IMR-90 (cell line): Measurements from ENCODE around the gene ERC2. TPM values are rescaled to one million over a fixed set of nuclear protein-coding genes. Genes with fewer than 3 reads are reported as not detected.

Experiments
- ATAC-seq: fragments of 200-7000 bp; cut with Tn5 transposase; 2 replicates; pipeline ENCODE4 v1.9.1; 2020; ENCODE audit warnings: low read depth, mild to moderate bottlenecking, moderate library complexity
- BruUV-seq: library from RNA; stranded (reverse); fragments of 400-500 nt; replicated peaks from 2 replicates; lab custom pipeline; 2021; lab: Mats Ljungman, UMichigan
- CTCF ChIA-PET: fragments of 300-600 bp; formaldehyde crosslinking; extraction: SDS; loops from one replicate; lab custom pipeline; 2021; ENCODE audit warnings: antibody characterized with exemption; lab: Yijun Ruan, JAX
- POLR2A ChIA-PET: fragments of 300-600 bp; sonication (Branson Sonifier 250); formaldehyde crosslinking; loops from one replicate; lab custom pipeline; 2022; ENCODE audit warnings: antibody characterized with exemption; ENCODE audit not compliant: unreplicated experiment; lab: Charles Lee
- DNase-seq: peaks from one replicate; pipeline ENCODE4 v3.0.0; 2013
- H2AFZ ChIP-seq: replicated peaks from 2 replicates; pipeline ENCODE3; 2013; ENCODE audit warnings: low read length, mild to moderate bottlenecking; ENCODE audit not compliant: poor library complexity
- H2AK5ac ChIP-seq: 2 replicates; pipeline ENCODE4 v1.6.1; 2013; ENCODE audit warnings: low read depth, low read length, inconsistent platforms
- H2AK9ac ChIP-seq: replicated peaks from 2 replicates; pipeline ENCODE3; 2013; ENCODE audit warnings: mild to moderate bottlenecking, low read depth, low read length, moderate library complexity; ENCODE audit not compliant: poor library complexity
- H2BK120ac ChIP-seq: 2 replicates; pipeline ENCODE4 v1.6.1; 2013; ENCODE audit warnings: low read depth, low read length, inconsistent platforms
- H2BK15ac ChIP-seq: 3 replicates; pipeline ENCODE4 v1.6.1; 2013; ENCODE audit warnings: low read depth, low read length, inconsistent platforms
- H2BK20ac ChIP-seq: 2 replicates; pipeline ENCODE4 v1.6.1; 2013; ENCODE audit warnings: low read depth, mild to moderate bottlenecking, inconsistent platforms, low read length, moderate library complexity
- H2BK5ac ChIP-seq: 2 replicates; pipeline ENCODE4 v1.6.1; 2013; ENCODE audit warnings: mild to moderate bottlenecking, low read depth, low read length, inconsistent platforms; ENCODE audit not compliant: poor library complexity, severe bottlenecking
- H3K14ac ChIP-seq: replicated peaks from 2 replicates; pipeline ENCODE4 v1.6.1; 2013; ENCODE audit warnings: low read depth, low read length, inconsistent platforms
- H3K18ac ChIP-seq: 2 replicates; pipeline ENCODE4 v1.6.1; 2013; ENCODE audit warnings: low read depth, low read length, control low read depth
- H3K23ac ChIP-seq: 2 replicates; pipeline ENCODE4 v1.6.1; 2013; ENCODE audit warnings: low read depth, low read length, inconsistent platforms
- H3K27ac ChIP-seq: 2 replicates; pipeline ENCODE4 v1.5.1; 2013; ENCODE audit warnings: mild to moderate bottlenecking, control low read depth, low read length; ENCODE audit not compliant: insufficient read depth
- H3K27me3 ChIP-seq: 2 replicates; pipeline ENCODE4 v1.6.1; 2013; ENCODE audit warnings: low read length; ENCODE audit not compliant: control insufficient read depth, insufficient read depth
- H3K36me3 ChIP-seq: 2 replicates; pipeline ENCODE4 v1.6.1; 2013; ENCODE audit warnings: low read length, mixed read lengths; ENCODE audit not compliant: control insufficient read depth, insufficient read depth
- H3K4ac ChIP-seq: 2 replicates; pipeline ENCODE4 v1.6.1; 2013; ENCODE audit warnings: low read depth, low read length, inconsistent platforms
- H3K4me1 ChIP-seq: 2 replicates; pipeline ENCODE4 v1.6.1; 2013; ENCODE audit warnings: low read length, mixed read lengths; ENCODE audit not compliant: control insufficient read depth, insufficient read depth
- H3K4me2 ChIP-seq: 2 replicates; pipeline ENCODE4 v1.6.1; 2013; ENCODE audit warnings: low read depth, mild to moderate bottlenecking, control low read depth, low read length, moderate library complexity
- H3K4me3 ChIP-seq: 2 replicates; pipeline ENCODE4 v1.5.1; 2013; ENCODE audit warnings: low read depth, mild to moderate bottlenecking, control low read depth, low read length, moderate library complexity; ENCODE audit not compliant: insufficient read depth
- H3K56ac ChIP-seq: 2 replicates; pipeline ENCODE4 v1.6.1; 2013; ENCODE audit warnings: low read length, inconsistent platforms; ENCODE audit not compliant: insufficient read depth; ENCODE audit errors: extremely low read depth
- H3K79me1 ChIP-seq, 2 experiments: 2 replicates each; pipeline ENCODE4 v1.6.1; 2013; ENCODE audit warnings: low read length in 2 of 2, inconsistent platforms in 1 of 2, low read depth in 1 of 2
- H3K9ac ChIP-seq: 2 replicates; pipeline ENCODE4 v1.6.1; 2013; ENCODE audit warnings: low read depth, low read length, control low read depth
- H3K9me1 ChIP-seq: 2 replicates; pipeline ENCODE4 v1.6.1; 2013; ENCODE audit warnings: low read length, inconsistent platforms; ENCODE audit not compliant: insufficient read depth
- H3K9me3 ChIP-seq: 2 replicates; pipeline ENCODE4 v1.6.1; 2013; ENCODE audit warnings: low read length; ENCODE audit not compliant: control insufficient read depth, insufficient read depth
- H4K20me1 ChIP-seq: 2 replicates; pipeline ENCODE4 v1.6.1; 2013; ENCODE audit warnings: low read length, inconsistent platforms; ENCODE audit not compliant: insufficient read depth
- H4K5ac ChIP-seq: 2 replicates; pipeline ENCODE4 v1.6.1; 2013; ENCODE audit warnings: mild to moderate bottlenecking, low read depth, low read length, control low read depth
- H4K8ac ChIP-seq, 2 experiments: 2 replicates each; pipeline ENCODE4 v1.6.1; 2013; ENCODE audit warnings: low read depth in 2 of 2, low read length in 2 of 2, control low read depth in 1 of 2, inconsistent platforms in 1 of 2
- H4K91ac ChIP-seq: 2 replicates; pipeline ENCODE4 v1.6.1; 2013; ENCODE audit warnings: low read depth, low read length, inconsistent platforms; ENCODE audit not compliant: insufficient read depth
- BHLHE40 ChIP-seq: fragments of 150-350 bp; IDR thresholded peaks from 2 replicates; pipeline ENCODE4 v1.6.1; 2016; ENCODE audit warnings: mild to moderate bottlenecking, low read depth, low read length
- CEBPB ChIP-seq: IDR thresholded peaks from 2 replicates; pipeline ENCODE4 v1.6.1; 2012; ENCODE audit warnings: low read depth, low read length, improper control_type of control experiment
- CHD1 ChIP-seq: IDR thresholded peaks from 2 replicates; pipeline ENCODE4 v1.6.1; 2012; ENCODE audit warnings: low read depth, low read length, improper control_type of control experiment
- FOS ChIP-seq: fragments of 150-350 bp; IDR thresholded peaks from 2 replicates; pipeline ENCODE4 v1.6.1; 2016; ENCODE audit warnings: low read depth, low read length
- MAFK ChIP-seq: IDR thresholded peaks from 2 replicates; pipeline ENCODE4 v1.6.1; 2012; ENCODE audit warnings: low read depth, low read length, improper control_type of control experiment
- MAZ ChIP-seq: IDR thresholded peaks from 2 replicates; pipeline ENCODE4 v1.6.1; 2012; ENCODE audit warnings: low read depth, mild to moderate bottlenecking, low read length, improper control_type of control experiment, moderate library complexity, borderline replicate concordance
- MXI1 ChIP-seq: IDR thresholded peaks from 2 replicates; pipeline ENCODE4 v1.6.1; 2012; ENCODE audit warnings: low read depth, mild to moderate bottlenecking, low read length, moderate library complexity, borderline replicate concordance
- NFE2L2 ChIP-seq: fragments of 150-350 bp; IDR thresholded peaks from 2 replicates; pipeline ENCODE4 v1.6.1; 2016; ENCODE audit warnings: low read depth, mild to moderate bottlenecking, low read length
- POLR2A ChIP-seq: IDR thresholded peaks from 2 replicates; pipeline ENCODE4 v1.6.1; 2012; ENCODE audit warnings: mild to moderate bottlenecking, low read depth, low read length
- RAD21 ChIP-seq: IDR thresholded peaks from 2 replicates; pipeline ENCODE4 v1.6.1; 2012; ENCODE audit warnings: low read length, improper control_type of control experiment
- RCOR1 ChIP-seq: IDR thresholded peaks from 2 replicates; pipeline ENCODE4 v1.6.1; 2012; ENCODE audit warnings: mild to moderate bottlenecking, low read length, improper control_type of control experiment; ENCODE audit not compliant: insufficient replicate concordance
- SMC3 ChIP-seq: fragments of 150-350 bp; IDR thresholded peaks from 2 replicates; pipeline ENCODE4 v1.6.1; 2016; ENCODE audit warnings: low read depth, mild to moderate bottlenecking, antibody characterized with exemption, low read length, moderate library complexity
- WGBS, 2 experiments: methylation state at CpG; one replicate each; pipeline versions ENCODE4 v1.1.5 to v1.1.7; 2013; ENCODE audit warnings: missing lambda C conversion rate in 2 of 2; ENCODE audit not compliant: insufficient read length in 1 of 2; ENCODE audit errors: extremely low coverage in 2 of 2; 5-methylcytosine and 5-hydroxymethylcytosine counted together
- dilution Hi-C: fragments of 300-500 bp; cut with HindIII; formaldehyde crosslinking; loops from one replicate; pipeline ENCODE4 v1.14.3; 2018; ENCODE audit warnings: low sequenced_read_pairs; ENCODE audit not compliant: unreplicated experiment
- in situ Hi-C: fragments of 300-500 bp; cut with MboI; formaldehyde crosslinking; loops from 3 replicates; pipeline ENCODE4 v1.14.3; 2019; ENCODE audit warnings: low sequenced_read_pairs, inconsistent platforms, mixed read lengths
- intact Hi-C: fragments of 100-400 bp; cut with micrococcal nuclease; formaldehyde crosslinking; loops from 2 replicates; pipeline ENCODE4 v1.10.0; 2022
- polyA plus RNA-seq, 3 experiments: library from polyadenylated mRNA; depleted of rRNA; stranded (reverse); fragments of >200 nt; gene quantifications; 2 replicates each; pipeline ENCODE4 v1.2.3, GENCODE V29; 2012; ENCODE audit warnings: low replicate concordance in 1 of 3
- total RNA-seq: library from RNA; depleted of rRNA; stranded (reverse); fragments of >200 nt; gene quantifications from 2 replicates; pipeline ENCODE4 v1.2.3, GENCODE V29; 2012
- TF ChIP-seq, protein P1 (sequence below): fragments of 150-350 bp; IDR thresholded peaks from 2 replicates; pipeline ENCODE4 v1.6.1; 2017; ENCODE audit warnings: mild to moderate bottlenecking, antibody characterized with exemption, low read length, low read depth
- TF ChIP-seq, protein P2 (sequence below): conservative IDR thresholded peaks from 2 replicates; pipeline ENCODE4 v1.5.1; 2012; ENCODE audit warnings: mild to moderate bottlenecking, low read depth, low read length, improper control_type of control experiment
- TF ChIP-seq, protein P3 (sequence below): fragments of 150-350 bp; IDR thresholded peaks from 2 replicates; pipeline ENCODE4 v1.6.1; 2016; ENCODE audit warnings: low read depth, mild to moderate bottlenecking, low read length, moderate library complexity, borderline replicate concordance

Gene ERC2
- total and polyA plus RNA-seq, 2 of the 4 experiments (the other 2 are of a cell fraction) = 0.17 to 0.18 TPM

DNA sequence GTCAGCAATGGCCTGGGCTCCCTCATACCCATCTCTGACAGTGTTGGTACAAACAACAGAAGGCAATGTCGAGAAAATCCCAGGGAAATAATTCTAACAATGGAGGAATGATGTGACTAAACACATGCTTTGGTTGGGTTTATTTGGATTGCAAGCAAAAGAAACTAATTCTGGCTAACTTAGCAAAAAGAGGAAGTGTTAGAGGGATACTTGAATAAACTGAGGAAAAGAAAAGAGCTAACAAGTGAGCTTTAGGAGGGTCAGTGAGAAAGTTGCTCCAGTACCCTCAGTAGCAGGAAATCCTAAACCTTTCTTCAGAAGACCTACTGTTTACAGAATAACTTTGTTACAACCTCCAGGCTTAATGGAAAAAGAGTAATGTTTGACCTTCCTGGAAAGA, 716.5 kb downstream of the ERC2 start:
- TF ChIP-seq RAD21 = no peak
- TF ChIP-seq, protein P1, sequence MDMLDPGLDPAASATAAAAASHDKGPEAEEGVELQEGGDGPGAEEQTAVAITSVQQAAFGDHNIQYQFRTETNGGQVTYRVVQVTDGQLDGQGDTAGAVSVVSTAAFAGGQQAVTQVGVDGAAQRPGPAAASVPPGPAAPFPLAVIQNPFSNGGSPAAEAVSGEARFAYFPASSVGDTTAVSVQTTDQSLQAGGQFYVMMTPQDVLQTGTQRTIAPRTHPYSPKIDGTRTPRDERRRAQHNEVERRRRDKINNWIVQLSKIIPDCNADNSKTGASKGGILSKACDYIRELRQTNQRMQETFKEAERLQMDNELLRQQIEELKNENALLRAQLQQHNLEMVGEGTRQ = no peak
- no peak for TF ChIP-seq FOS
- TF ChIP-seq MAZ = no peak
- no peak for TF ChIP-seq RCOR1
- no peak for TF ChIP-seq CHD1
- TF ChIP-seq, protein P2, sequence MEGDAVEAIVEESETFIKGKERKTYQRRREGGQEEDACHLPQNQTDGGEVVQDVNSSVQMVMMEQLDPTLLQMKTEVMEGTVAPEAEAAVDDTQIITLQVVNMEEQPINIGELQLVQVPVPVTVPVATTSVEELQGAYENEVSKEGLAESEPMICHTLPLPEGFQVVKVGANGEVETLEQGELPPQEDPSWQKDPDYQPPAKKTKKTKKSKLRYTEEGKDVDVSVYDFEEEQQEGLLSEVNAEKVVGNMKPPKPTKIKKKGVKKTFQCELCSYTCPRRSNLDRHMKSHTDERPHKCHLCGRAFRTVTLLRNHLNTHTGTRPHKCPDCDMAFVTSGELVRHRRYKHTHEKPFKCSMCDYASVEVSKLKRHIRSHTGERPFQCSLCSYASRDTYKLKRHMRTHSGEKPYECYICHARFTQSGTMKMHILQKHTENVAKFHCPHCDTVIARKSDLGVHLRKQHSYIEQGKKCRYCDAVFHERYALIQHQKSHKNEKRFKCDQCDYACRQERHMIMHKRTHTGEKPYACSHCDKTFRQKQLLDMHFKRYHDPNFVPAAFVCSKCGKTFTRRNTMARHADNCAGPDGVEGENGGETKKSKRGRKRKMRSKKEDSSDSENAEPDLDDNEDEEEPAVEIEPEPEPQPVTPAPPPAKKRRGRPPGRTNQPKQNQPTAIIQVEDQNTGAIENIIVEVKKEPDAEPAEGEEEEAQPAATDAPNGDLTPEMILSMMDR = no peak
- no peak for TF ChIP-seq CEBPB
- TF ChIP-seq SMC3 = no peak
- no peak for TF ChIP-seq MAFK
- TF ChIP-seq POLR2A = no peak
- no peak for TF ChIP-seq MXI1
- TF ChIP-seq, protein P3, sequence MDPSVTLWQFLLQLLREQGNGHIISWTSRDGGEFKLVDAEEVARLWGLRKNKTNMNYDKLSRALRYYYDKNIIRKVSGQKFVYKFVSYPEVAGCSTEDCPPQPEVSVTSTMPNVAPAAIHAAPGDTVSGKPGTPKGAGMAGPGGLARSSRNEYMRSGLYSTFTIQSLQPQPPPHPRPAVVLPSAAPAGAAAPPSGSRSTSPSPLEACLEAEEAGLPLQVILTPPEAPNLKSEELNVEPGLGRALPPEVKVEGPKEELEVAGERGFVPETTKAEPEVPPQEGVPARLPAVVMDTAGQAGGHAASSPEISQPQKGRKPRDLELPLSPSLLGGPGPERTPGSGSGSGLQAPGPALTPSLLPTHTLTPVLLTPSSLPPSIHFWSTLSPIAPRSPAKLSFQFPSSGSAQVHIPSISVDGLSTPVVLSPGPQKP = no peak
- no peak for TF ChIP-seq BHLHE40
- no peak for TF ChIP-seq NFE2L2
- CTCF ChIA-PET = no interaction called here
- intact Hi-C loops (no loop called here), in situ Hi-C loops (no loop called here), dilution Hi-C loops (no loop called here)
- H2BK5ac ChIP-seq = no peak overlapping the region
- H3K9me1 ChIP-seq = peaks cover under 1% of the 10 kb centered on the region; the same call in 1 of the 2 replicates
- DNase-seq = peak; percentile 4
- POLR2A ChIA-PET = no interaction called here
- no peak for ATAC-seq
- H3K4me3 ChIP-seq = no peak overlapping the region
- H3K9ac ChIP-seq = no peak overlapping the region
- H2BK20ac ChIP-seq = peak overlapping the region; percentile 84
- H3K9me3 ChIP-seq = no peaks in the 10 kb centered on the region
- no peak overlapping the region for H3K4me2 ChIP-seq
- H4K5ac ChIP-seq = peak overlapping the region; percentile 75
- H3K14ac ChIP-seq = 0 out of 2 replicates have a peak overlapping the region, but pooled peaks have one; percentile 28
- no TSS peak for BruUV-seq
- H4K91ac ChIP-seq = peak overlapping the region; percentile 59
- peak overlapping the region; percentile 56; the same call in 1 of the 2 replicates for H3K23ac ChIP-seq
- no peaks in the 10 kb centered on the region for H4K20me1 ChIP-seq
- peak overlapping the region; percentile 75; the same call in 1 of the 2 replicates for H3K4ac ChIP-seq
- H3K36me3 ChIP-seq = no peaks in the 10 kb centered on the region
- no peaks in the 10 kb centered on the region for H3K79me1 ChIP-seq
- no CpG with 5 or more reads among the region's 1 CpG for WGBS, 2 experiments
- H2BK120ac ChIP-seq = peak overlapping the region; percentile 72
- peak overlapping the region; percentile 83 for H2AK5ac ChIP-seq
- H3K27ac ChIP-seq = peak overlapping the region; percentile 30
- peaks cover 2% of the 10 kb centered on the region; the same call in 1 of the 2 replicates for H3K4me1 ChIP-seq
- peak overlapping the region; percentile 22 to 43; a peak in 2 of 4 replicates for H4K8ac ChIP-seq
- peak overlapping the region; percentile 92 for H3K18ac ChIP-seq
- H2AFZ ChIP-seq = peak overlapping the region; percentile 59
- peaks cover 14% of the 10 kb centered on the region; the same call in 1 of the 2 replicates for H3K27me3 ChIP-seq
- H3K56ac ChIP-seq = no peak overlapping the region
- H2BK15ac ChIP-seq = peak overlapping the region; percentile 91; the same call in 2 of the 3 replicates
- H2AK9ac ChIP-seq = no peak overlapping the region
